Measurements from ENCODE around the gene MGST1. TPM values are rescaled to one million over a fixed set of nuclear protein-coding genes. Genes with fewer than 3 reads are reported as not detected.

Gene MGST1, protein sequence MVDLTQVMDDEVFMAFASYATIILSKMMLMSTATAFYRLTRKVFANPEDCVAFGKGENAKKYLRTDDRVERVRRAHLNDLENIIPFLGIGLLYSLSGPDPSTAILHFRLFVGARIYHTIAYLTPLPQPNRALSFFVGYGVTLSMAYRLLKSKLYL
- polyA plus RNA-seq (ENCODE audit: insufficient read depth in 1 of 5, insufficient read length in 5 of 5, low replicate concordance in 1 of 5), result 10 to 100 TPM; 69.6 to 83.3 (median 73.8) TPM
- long read RNA-seq, donor 1, transcript MGST1-208 (2 exons, 655 nt), result minor isoform, 6 of 131 reads
- long read RNA-seq, donor 1, transcript MGST1-219 (1 exons, 1,842 nt), result minor isoform, 26 of 131 reads
- long read RNA-seq, donor 1, transcript MGST1-205 (4 exons, 914 nt), result major isoform, 74 of 131 reads
- long read RNA-seq, donor 1, partial matches to known transcripts, result 19 of 131 reads
- long read RNA-seq, donor 1, other reads (novel, unspliced or antisense), result 0 of 131 reads
- long read RNA-seq, donor 2, transcript MGST1-219 (1 exons, 1,842 nt), result minor isoform, 7 of 36 reads
- long read RNA-seq, donor 2, transcript MGST1-205 (4 exons, 914 nt), result major isoform, 28 of 36 reads
- long read RNA-seq, donor 2, partial matches to known transcripts, result 0 of 36 reads
- long read RNA-seq, donor 2, other reads (novel, unspliced or antisense), result 0 of 36 reads
- long read RNA-seq, donor 3, transcript MGST1-205 (4 exons, 914 nt), result major isoform, 36 of 68 reads
- long read RNA-seq, donor 3, transcript MGST1-219 (1 exons, 1,842 nt), result minor isoform, 12 of 68 reads
- long read RNA-seq, donor 3, partial matches to known transcripts, result 10 of 68 reads
- long read RNA-seq, donor 3, other reads (novel, unspliced or antisense), result 5 of 68 reads
- long read RNA-seq, donor 4, transcript MGST1-205 (4 exons, 914 nt), result major isoform, 24 of 48 reads
- long read RNA-seq, donor 4, transcript MGST1-219 (1 exons, 1,842 nt), result minor isoform, 14 of 48 reads
- long read RNA-seq, donor 4, partial matches to known transcripts, result 6 of 48 reads
- long read RNA-seq, donor 4, other reads (novel, unspliced or antisense), result 0 of 48 reads
- long read RNA-seq, donor 5, transcript MGST1-219 (1 exons, 1,842 nt), result minor isoform, 16 of 88 reads
- long read RNA-seq, donor 5, transcript MGST1-205 (4 exons, 914 nt), result major isoform, 64 of 88 reads
- long read RNA-seq, donor 5, partial matches to known transcripts, result 7 of 88 reads
- long read RNA-seq, donor 5, other reads (novel, unspliced or antisense), result 0 of 88 reads
- long read RNA-seq, donor 6, transcript MGST1-219 (1 exons, 1,842 nt), result minor isoform, 10 of 72 reads
- long read RNA-seq, donor 6, transcript MGST1-205 (4 exons, 914 nt), result major isoform, 50 of 72 reads
- long read RNA-seq, donor 6, partial matches to known transcripts, result 11 of 72 reads
- long read RNA-seq, donor 6, other reads (novel, unspliced or antisense), result 0 of 72 reads
- long read RNA-seq, donor 7, transcript MGST1-219 (1 exons, 1,842 nt), result minor isoform, 7 of 30 reads
- long read RNA-seq, donor 7, transcript MGST1-205 (4 exons, 914 nt), result major isoform, 20 of 30 reads
- long read RNA-seq, donor 7, partial matches to known transcripts, result 0 of 30 reads
- long read RNA-seq, donor 7, other reads (novel, unspliced or antisense), result 0 of 30 reads
- long read RNA-seq, donor 8, transcript MGST1-205 (4 exons, 914 nt), result major isoform, 16 of 25 reads
- long read RNA-seq, donor 8, transcript MGST1-219 (1 exons, 1,842 nt), result minor isoform, 7 of 25 reads
- long read RNA-seq, donor 8, partial matches to known transcripts, result 0 of 25 reads
- long read RNA-seq, donor 8, other reads (novel, unspliced or antisense), result 0 of 25 reads

GRCh38 chr12:16347391-16348298, at the start of gene MGST1:
Gene MGST1, plus strand, starts transcription at chr12:16347645. Its CDS starts 6,608 bp downstream, at chr12:16354253.
- peak; percentile 48 to 55 for DNase-seq

DNA sequence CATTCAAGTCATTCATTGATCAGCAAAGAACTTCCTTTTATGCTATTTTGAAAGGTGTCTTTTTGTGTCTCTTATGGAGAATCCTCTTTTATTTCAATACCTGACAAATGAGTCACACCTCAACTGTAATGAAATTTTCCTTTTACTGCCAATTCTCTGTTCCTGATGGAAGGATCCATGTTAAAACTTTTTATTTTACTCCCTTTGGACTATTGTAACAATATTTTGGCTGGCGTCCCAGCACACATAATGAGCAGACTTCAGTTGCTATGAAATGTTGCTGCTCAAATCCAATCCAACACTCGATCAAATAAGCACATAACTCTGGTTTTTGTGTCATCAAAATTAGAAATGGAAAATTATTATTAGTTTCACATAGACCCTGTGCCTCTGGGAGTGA, 48.0 kb upstream of the MGST1 start:
- DNase-seq, result no peak

DNA sequence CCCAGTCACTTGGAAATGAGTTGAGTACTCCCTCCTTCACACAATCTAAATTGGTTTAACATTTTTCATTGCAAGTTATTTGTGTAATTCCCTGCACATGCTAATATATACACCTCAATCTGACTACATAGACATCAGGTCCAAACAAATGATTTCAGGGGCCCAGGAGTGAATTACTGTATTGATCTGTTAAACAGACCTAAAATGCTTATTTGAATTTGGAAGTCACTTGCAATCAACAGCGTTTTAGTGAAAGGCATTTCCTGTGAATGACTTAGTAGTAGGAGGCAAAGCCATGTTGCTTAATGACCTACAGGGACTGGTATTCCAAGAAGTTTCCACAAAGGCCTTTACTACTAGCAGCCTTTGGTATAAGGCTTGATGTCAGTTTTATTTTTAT, 47.3 kb upstream of the MGST1 start:
- DNase-seq, result no peak

GRCh38 chr12:16300736-16301135, 46.7 kb upstream of the MGST1 start:
- DNase-seq, result no peak

- no peak for DNase-seq
Observed at GRCh38 chr12:16303939-16304338, 43.5 kb upstream of the MGST1 start.

GRCh38 chr12:16307856-16308475, 39.5 kb upstream of the MGST1 start:
- no peak for DNase-seq

DNA sequence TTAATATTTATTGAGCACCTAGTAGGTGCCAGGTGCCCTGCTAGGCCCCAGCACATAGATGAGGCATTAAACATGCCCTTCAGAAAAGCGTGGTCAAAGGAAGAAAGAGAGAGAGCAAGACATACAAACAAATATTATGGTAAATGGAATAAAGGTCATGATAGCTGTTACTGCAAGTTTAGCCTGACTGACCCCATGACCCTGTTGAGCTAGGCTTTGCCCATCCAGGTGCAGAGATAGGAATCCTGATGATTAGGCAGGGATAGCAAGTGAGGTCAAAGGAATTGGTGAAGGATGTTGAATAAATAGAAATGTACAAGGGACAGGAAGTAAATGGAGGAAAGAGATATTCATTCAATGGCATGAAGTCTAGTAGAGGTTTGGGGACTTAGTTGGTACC, 36.5 kb upstream of the MGST1 start:
- DNase-seq, result no peak

DNA sequence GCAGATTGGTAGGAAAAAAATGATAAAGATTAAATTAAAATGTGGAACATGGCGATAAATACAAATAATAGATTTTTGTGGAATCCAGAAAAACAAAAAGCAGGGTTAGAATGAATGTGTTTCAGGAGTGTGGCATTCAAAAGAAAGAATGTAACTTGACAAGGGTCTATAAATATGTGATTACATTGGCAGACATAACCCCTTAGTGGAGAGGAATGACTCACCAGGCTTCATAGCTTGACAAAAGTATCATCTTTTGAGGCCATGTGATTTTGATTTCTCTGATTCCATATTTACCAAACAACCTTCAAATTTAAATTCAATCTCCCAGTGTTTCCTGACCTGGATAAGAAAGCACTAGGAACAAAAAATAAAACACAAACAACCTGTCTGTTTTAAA, 24.4 kb upstream of the MGST1 start:
- DNase-seq, result no peak

GRCh38 chr12:16323638-16324037, 23.8 kb upstream of the MGST1 start:
- no peak for DNase-seq

DNA sequence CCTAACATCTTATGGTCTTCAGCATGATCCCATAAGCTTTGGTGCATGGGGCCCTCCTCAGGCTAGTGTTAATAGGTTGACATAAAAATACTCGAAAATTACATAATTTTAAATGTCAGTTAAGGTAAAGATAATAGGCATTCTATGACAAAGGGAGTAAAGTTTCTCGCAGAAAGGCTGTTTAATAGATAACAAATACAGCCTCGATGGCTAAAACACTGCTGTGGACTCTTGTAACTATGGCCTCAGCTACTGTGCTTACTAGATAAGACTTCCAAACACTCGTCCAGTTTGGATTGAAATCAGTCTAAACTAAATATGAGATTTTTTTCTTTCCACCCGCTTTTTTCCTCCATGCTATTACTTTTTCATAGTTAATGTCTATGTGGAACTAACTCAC, 23.2 kb upstream of the MGST1 start:
- no peak for DNase-seq

DNA sequence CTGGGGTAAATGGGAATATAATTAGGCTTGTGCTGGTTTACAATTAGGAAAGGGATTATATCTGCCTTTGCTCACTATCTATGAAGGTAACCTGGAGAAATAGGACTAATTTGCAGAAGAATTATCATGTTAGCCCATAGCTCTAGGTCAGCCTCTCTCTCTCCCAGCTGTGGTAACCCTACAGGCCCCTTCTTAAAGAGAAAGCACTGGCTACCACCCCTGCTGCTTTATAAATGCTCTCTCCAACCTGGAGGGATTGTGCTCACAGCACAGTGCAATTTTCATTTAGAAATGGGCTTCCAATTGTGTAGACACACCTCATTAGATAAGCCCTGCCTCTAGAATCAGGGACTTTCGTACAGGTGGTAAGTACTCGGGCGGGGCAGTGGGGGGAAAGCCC, 22.7 kb upstream of the MGST1 start:
- DNase-seq, result no peak

DNA sequence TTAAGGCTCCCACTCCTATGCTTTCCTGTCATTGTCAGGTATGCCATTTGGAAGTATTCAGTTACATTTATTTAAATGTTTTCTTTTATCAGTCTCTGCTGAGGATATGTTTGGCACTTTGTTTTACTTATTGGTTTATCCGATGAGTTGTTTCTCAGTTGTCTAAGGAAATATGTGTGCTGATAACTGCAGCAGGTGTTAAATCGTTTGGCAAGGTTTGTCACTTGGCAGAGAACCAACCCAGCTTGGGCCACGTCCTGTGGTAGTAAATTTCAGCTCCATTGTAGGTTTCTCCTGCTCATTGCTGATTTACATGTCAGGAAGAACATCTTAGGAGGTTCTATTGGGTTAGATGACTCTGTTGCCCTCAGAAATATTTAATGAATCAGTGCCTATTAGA, 22.0 kb upstream of the MGST1 start:
- no peak for DNase-seq

GRCh38 chr12:16327963-16328362, 19.5 kb upstream of the MGST1 start:
- DNase-seq, result no peak

DNA sequence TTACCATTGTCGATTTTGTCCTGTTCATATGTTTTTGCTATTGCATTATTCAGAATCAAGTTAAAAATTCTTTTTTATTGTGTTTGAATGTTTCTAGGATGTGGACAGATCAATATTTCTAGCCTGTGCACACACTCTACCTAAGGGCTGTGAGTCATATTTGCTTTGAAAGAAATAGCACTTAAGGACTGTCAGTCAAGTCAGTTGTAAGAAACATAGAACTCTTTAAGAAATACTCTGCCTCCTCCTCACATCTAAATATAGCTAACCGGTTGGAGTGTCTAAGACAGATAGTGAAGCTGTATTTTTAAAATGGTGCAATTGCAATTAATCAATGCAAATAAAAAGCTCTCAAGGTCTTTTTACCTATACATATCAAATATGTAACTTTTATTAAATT, 17.9 kb upstream of the MGST1 start:
- no peak for DNase-seq

DNA sequence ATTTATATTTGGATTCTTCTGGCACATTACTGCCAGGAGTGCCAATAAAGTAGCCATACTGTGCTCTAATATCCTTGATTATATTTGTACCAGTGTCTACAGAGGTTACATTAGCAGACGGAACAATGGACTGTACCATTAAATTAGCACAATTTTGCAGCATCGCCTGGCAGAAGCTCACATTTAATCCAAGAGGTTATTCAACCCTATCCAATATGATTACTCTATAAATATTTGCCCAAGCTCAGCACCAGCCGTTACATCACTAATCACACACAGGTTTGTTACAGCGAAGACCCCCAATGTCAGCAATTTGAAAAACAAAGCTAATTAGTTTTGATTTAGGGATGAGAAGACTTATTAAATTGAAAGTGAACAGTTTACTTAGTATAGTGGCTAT, 16.9 kb upstream of the MGST1 start:
- DNase-seq, result no peak

GRCh38 chr12:16331998-16332397, 15.4 kb upstream of the MGST1 start:
- no peak for DNase-seq

GRCh38 chr12:16335838-16336237, 11.6 kb upstream of the MGST1 start:
- DNase-seq, result no peak

DNA sequence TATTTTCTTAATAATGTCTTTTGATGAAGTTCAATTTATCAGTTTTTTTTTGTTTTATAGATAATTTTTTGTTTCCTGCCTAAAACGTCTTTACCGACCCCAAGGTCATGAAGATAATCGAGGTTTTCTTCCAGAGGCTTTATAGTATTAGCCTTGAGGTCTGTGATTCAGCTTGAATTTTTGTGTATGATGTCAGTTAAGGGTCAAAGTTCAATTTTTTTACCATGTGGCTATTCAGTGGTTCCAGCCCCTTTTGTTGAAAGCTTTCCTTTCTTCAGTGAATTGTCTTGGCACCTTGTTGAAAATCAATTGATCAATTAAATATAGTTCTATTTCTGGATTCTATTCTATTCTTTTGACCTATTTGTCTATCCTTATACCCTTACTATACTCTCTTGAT, 3.2 kb upstream of the MGST1 start:
- DNase-seq, result no peak

GRCh38 chr12:16345105-16345504, 2.3 kb upstream of the MGST1 start:
- DNase-seq, result no peak
